Esophagus squamous epithelium (tissue), 4 donors: ENCODE results near the gene LPP.

Source experiments
- POLR2A ChIP-seq, 4 donors: fragments of 450-650 bp; IDR thresholded peaks; one replicate each; pipeline ENCODE4 v1.6.1; 2017; ENCODE audit warnings: antibody characterized with exemption in 4 of 4, mild to moderate bottlenecking in 4 of 4, moderate library complexity in 3 of 4
- TF ChIP-seq, protein P1 (sequence below), 6 experiments: fragments of 450-650 bp in 4 of 6; fragments of 200-600 bp in 2 of 6; sonication (generic) in 2 of 6; IDR thresholded peaks; one replicate each; pipeline ENCODE4 v1.5.1; 2016 to 2019; ENCODE audit warnings: antibody characterized with exemption in 6 of 6, mild to moderate bottlenecking in 4 of 6, moderate library complexity in 4 of 6

DNA sequence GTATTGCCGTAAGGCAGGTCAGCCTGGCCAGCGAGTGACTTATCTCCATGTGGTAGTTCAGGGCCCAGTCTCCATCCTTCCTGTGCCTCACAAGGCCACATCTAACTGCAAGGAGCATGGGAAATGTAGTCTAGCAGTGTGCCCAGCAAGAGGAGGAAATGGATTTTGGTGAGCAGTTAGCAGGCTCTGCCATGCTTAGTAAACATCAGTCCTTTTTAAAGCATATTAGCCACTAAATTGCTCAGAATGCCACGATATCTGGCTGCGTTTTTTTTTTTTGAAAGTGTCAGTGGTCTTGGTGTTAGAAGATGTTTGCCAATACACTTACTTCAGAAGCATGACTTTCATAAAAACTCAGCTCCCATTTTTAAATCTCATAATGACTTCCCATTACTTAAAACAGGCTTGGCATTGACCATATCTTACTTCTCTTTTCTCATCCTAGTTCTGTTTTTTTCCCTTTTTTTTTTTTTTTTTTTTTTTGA lies 547.6 kb downstream of the LPP start:
- TF ChIP-seq, protein P1, sequence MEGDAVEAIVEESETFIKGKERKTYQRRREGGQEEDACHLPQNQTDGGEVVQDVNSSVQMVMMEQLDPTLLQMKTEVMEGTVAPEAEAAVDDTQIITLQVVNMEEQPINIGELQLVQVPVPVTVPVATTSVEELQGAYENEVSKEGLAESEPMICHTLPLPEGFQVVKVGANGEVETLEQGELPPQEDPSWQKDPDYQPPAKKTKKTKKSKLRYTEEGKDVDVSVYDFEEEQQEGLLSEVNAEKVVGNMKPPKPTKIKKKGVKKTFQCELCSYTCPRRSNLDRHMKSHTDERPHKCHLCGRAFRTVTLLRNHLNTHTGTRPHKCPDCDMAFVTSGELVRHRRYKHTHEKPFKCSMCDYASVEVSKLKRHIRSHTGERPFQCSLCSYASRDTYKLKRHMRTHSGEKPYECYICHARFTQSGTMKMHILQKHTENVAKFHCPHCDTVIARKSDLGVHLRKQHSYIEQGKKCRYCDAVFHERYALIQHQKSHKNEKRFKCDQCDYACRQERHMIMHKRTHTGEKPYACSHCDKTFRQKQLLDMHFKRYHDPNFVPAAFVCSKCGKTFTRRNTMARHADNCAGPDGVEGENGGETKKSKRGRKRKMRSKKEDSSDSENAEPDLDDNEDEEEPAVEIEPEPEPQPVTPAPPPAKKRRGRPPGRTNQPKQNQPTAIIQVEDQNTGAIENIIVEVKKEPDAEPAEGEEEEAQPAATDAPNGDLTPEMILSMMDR (IDR thresholded peaks at IDR 0.05): no peak
- no peak for TF ChIP-seq POLR2A (IDR thresholded peaks at IDR 0.05)
